A549 (cell line): ENCODE results near the gene ALKBH7. TPM values are rescaled to one million over a fixed set of nuclear protein-coding genes. Genes with fewer than 3 reads are reported as not detected.

Experiments used
- ATAC-seq, 2 experiments: fragments of 200-7000 bp in 1 of 2; fragments of >200 bp in 1 of 2; cut with Nextera tagmentation in 1 of 2; cut with Tn5 transposase in 1 of 2; 3 replicates each; pipeline versions ENCODE4 v1.8.0 to v1.9.1; 2018 to 2020; ENCODE audit warnings: mild to moderate bottlenecking in 1 of 2, moderate library complexity in 1 of 2
- CTCF ChIA-PET: fragments of 300-600 bp; sonication (Branson Sonifier 250); formaldehyde crosslinking; extraction: SDS; loops from one replicate; lab custom pipeline; 2021; ENCODE audit warnings: antibody characterized with exemption, inconsistent platforms; lab: Yijun Ruan, JAX
- POLR2A ChIA-PET: fragments of 350-600 bp; formaldehyde crosslinking; extraction: SDS; loops from one replicate; lab custom pipeline; 2021; ENCODE audit warnings: antibody characterized with exemption, inconsistent platforms; lab: Yijun Ruan, JAX
- DNase-seq, 2 experiments: peaks; one replicate each; pipeline versions ENCODE4 v3.0.0 to v3.0.0-alpha.2; 2011 to 2016; ENCODE audit warnings: low read depth in 1 of 2, low spot score in 1 of 2
- FAIRE-seq: peaks from 2 replicates; lab custom pipeline; 2011; peaks lifted over from hg19 to GRCh38; lab: Jason Lieb, UNC
- H3K27ac ChIP-seq, 2 experiments: fragments of >200 bp; sonication (Bioruptor Twin); formaldehyde crosslinking; 3 replicates each; pipeline ENCODE4 v1.5.1; 2016 to 2017
- H3K4me1 ChIP-seq: fragments of >200 bp; sonication (Bioruptor Twin); formaldehyde crosslinking; 3 replicates; pipeline ENCODE4 v1.6.1; 2016
- H3K4me2 ChIP-seq: fragments of >200 bp; sonication (Bioruptor Twin); formaldehyde crosslinking; 3 replicates; pipeline ENCODE4 v1.6.1; 2016
- H3K4me3 ChIP-seq: fragments of >200 bp; sonication (Bioruptor Twin); formaldehyde crosslinking; 3 replicates; pipeline ENCODE4 v1.5.1; 2016
- H3K9me3 ChIP-seq: fragments of >200 bp; sonication (Bioruptor Twin); formaldehyde crosslinking; 3 replicates; pipeline ENCODE4 v1.6.1; 2016
- BHLHE40 ChIP-seq: IDR thresholded peaks from 2 replicates; pipeline ENCODE4 v1.6.1; 2012; ENCODE audit warnings: low read depth, low read length, inconsistent platforms
- CEBPB ChIP-seq, 2 experiments: fragments of >200 bp in 1 of 2; sonication (Bioruptor Twin) in 1 of 2; formaldehyde crosslinking in 1 of 2; IDR thresholded peaks; 2 replicates each; pipeline ENCODE4 v1.6.1; 2012 to 2016
- CHD2 ChIP-seq: fragments of 150-350 bp; IDR thresholded peaks from 2 replicates; pipeline ENCODE4 v1.6.1; 2014; ENCODE audit warnings: low read length; ENCODE audit not compliant: partially characterized antibody
- CTCF ChIP-seq: fragments of >200 bp; sonication (Bioruptor Twin); formaldehyde crosslinking; IDR thresholded peaks from 3 replicates; pipeline ENCODE4 v1.5.1; 2016
- E2F6 ChIP-seq: IDR thresholded peaks from 2 replicates; pipeline ENCODE4 v1.6.1; 2012; ENCODE audit warnings: low read depth, borderline replicate concordance
- FOSB ChIP-seq: fragments of 250-450 bp; sonication (Bioruptor Pico); IDR thresholded peaks from 2 replicates; pipeline ENCODE4 v1.5.0; 2020; ENCODE audit warnings: mild to moderate bottlenecking, moderate library complexity
- FOXS1 ChIP-seq: fragments of 250-450 bp; sonication (Bioruptor Pico); IDR thresholded peaks from 2 replicates; pipeline ENCODE4 v1.5.0; 2020; ENCODE audit warnings: mild to moderate bottlenecking, moderate library complexity
- HOXB13 ChIP-seq: fragments of 250-450 bp; sonication (Bioruptor Pico); IDR thresholded peaks from 2 replicates; pipeline ENCODE4 v1.5.0; 2020; ENCODE audit warnings: low read depth, mild to moderate bottlenecking, moderate library complexity
- JUN ChIP-seq, 2 experiments: fragments of >200 bp; sonication (Bioruptor Twin); formaldehyde crosslinking; IDR thresholded peaks; 2 replicates in 1 of 2; 3 replicates in 1 of 2; pipeline ENCODE4 v1.6.1; 2016 to 2017
- MAX ChIP-seq: IDR thresholded peaks from 2 replicates; pipeline ENCODE4 v1.6.1; 2012
- MAZ ChIP-seq: fragments of 150-350 bp; IDR thresholded peaks from 2 replicates; pipeline ENCODE4 v1.6.1; 2014; ENCODE audit warnings: antibody characterized with exemption, low read depth, low read length, borderline replicate concordance
- NFE2L2 ChIP-seq: fragments of 150-350 bp; conservative IDR thresholded peaks from 2 replicates; pipeline ENCODE4 v1.6.1; 2014; ENCODE audit warnings: low read length
- PBX3 ChIP-seq: IDR thresholded peaks from 2 replicates; pipeline ENCODE4 v1.6.1; 2012
- RCOR1 ChIP-seq: fragments of 150-350 bp; IDR thresholded peaks from 2 replicates; pipeline ENCODE4 v1.6.1; 2014; ENCODE audit warnings: antibody characterized with exemption, low read length, low read depth
- RFX5 ChIP-seq: fragments of 450-650 bp; IDR thresholded peaks from 2 replicates; pipeline ENCODE4 v1.7.1; 2014; ENCODE audit warnings: antibody characterized with exemption, mild to moderate bottlenecking, moderate library complexity
- SMC3 ChIP-seq: fragments of >200 bp; sonication (Bioruptor Twin); formaldehyde crosslinking; IDR thresholded peaks from 3 replicates; pipeline ENCODE4 v1.6.1; 2018; ENCODE audit warnings: inconsistent platforms
- SREBF2 ChIP-seq: fragments of 450-650 bp; IDR thresholded peaks from 2 replicates; pipeline ENCODE4 v1.6.1; 2014; ENCODE audit warnings: mild to moderate bottlenecking, moderate library complexity
- TFCP2L1 ChIP-seq: fragments of 250-450 bp; sonication (Bioruptor Pico); IDR thresholded peaks from 2 replicates; pipeline ENCODE4 v1.5.0; 2021; ENCODE audit warnings: mild to moderate bottlenecking
- TP53 ChIP-seq: fragments of 250-450 bp; sonication (Bioruptor Pico); IDR thresholded peaks from 2 replicates; pipeline ENCODE4 v1.5.0; 2021; ENCODE audit warnings: mild to moderate bottlenecking, moderate library complexity
- WGBS: methylation state at CpG from one replicate; pipeline ENCODE4 v1.1.6; 2017; ENCODE audit errors: missing lambda C conversion rate; 5-methylcytosine and 5-hydroxymethylcytosine counted together
- polyA plus RNA-seq, 4 experiments: library from polyadenylated mRNA; depleted of rRNA in 3 of 4; stranded (reverse); fragments of >200 nt; fragmentation: RNase III in 1 of 4; extraction: RNeasy Plus Mini Kit Qiagen cat#74134 plus additional on column Dnase treatment in 1 of 4; gene quantifications; 2 replicates in 3 of 4; 3 replicates in 1 of 4; pipeline ENCODE4 v1.2.3, GENCODE V29; 2011 to 2017
- TF ChIP-seq, protein P1 (sequence below): fragments of 200-600 bp; sonication (generic); IDR thresholded peaks from 2 replicates; pipeline ENCODE4 v1.6.1; 2016; ENCODE audit warnings: antibody characterized with exemption, mild to moderate bottlenecking, moderate library complexity

Gene ALKBH7
- polyA plus RNA-seq, 2 of the 4 experiments (the other 2 are of a cell fraction), result 10.2 to 18.1 TPM

DNA sequence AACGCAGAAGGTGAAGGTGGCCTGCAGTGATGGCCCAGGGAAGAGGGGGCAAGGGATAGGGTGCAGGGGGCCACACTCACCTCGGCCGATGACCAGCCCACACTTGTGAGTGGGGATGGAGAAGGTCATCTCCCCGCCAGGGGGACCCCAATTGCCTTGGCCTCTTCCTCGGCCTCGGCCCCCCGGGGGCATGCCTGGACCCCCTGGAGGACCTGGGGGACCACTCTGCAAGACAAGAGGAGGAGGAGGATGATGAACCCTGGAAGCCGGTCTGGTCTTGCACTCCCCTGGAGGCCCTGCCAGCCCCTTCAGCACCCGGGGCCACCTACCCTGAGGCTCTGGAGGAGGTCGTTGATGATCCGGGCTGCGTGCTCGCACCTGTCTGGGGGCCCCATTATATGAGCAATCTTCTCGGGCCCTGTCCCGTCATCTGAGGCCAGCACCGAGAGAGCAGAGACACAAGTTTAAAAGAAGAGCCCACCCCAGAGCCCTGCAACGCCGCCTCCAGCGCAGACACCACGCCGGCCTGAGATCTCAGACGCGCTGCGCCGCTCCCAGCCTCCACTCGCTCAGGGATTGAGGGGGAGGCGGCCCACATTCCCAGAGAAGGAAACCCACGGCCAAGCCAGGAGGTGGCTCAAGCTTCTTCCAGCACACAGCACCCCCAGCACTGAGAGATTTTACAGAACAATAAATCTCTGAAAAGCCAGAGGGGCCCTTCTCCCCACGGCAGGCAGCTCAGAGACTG lies 44.2 kb downstream of the ALKBH7 start:
- no peak overlapping the region for H3K27ac ChIP-seq
- no peak overlapping the region for H3K4me3 ChIP-seq
- ChIA-PET CTCF (interaction anchor here (0.7 to 1.3 kb wide), 4 partner anchors 13 to 582 kb away, joined by 3 to 4 read pairs (median 3); partner anchors contain the start of gene SLC25A41), POLR2A (no interaction called here)
- H3K9me3 ChIP-seq, result no peaks in the 10 kb centered on the region
- FAIRE-seq (no peak), ATAC-seq (no peak), DNase-seq (no peak)
- no peak overlapping the region for H3K4me2 ChIP-seq
- 93% methylated on average over 18 of the region's 29 CpGs for WGBS
- no peak for TF ChIP-seq MAX
- no peak for TF ChIP-seq RFX5
- no peak for TF ChIP-seq CEBPB (IDR thresholded peaks at IDR 0.05)
- no peak for TF ChIP-seq SMC3
- TF ChIP-seq CHD2, result no peak
- no peak for TF ChIP-seq MAZ
- TF ChIP-seq, protein P1, sequence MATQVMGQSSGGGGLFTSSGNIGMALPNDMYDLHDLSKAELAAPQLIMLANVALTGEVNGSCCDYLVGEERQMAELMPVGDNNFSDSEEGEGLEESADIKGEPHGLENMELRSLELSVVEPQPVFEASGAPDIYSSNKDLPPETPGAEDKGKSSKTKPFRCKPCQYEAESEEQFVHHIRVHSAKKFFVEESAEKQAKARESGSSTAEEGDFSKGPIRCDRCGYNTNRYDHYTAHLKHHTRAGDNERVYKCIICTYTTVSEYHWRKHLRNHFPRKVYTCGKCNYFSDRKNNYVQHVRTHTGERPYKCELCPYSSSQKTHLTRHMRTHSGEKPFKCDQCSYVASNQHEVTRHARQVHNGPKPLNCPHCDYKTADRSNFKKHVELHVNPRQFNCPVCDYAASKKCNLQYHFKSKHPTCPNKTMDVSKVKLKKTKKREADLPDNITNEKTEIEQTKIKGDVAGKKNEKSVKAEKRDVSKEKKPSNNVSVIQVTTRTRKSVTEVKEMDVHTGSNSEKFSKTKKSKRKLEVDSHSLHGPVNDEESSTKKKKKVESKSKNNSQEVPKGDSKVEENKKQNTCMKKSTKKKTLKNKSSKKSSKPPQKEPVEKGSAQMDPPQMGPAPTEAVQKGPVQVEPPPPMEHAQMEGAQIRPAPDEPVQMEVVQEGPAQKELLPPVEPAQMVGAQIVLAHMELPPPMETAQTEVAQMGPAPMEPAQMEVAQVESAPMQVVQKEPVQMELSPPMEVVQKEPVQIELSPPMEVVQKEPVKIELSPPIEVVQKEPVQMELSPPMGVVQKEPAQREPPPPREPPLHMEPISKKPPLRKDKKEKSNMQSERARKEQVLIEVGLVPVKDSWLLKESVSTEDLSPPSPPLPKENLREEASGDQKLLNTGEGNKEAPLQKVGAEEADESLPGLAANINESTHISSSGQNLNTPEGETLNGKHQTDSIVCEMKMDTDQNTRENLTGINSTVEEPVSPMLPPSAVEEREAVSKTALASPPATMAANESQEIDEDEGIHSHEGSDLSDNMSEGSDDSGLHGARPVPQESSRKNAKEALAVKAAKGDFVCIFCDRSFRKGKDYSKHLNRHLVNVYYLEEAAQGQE, result no peak
- TF ChIP-seq TFCP2L1 (CRISPR knock-in tag), result no peak
- TF ChIP-seq BHLHE40, result no peak
- no peak for TF ChIP-seq SREBF2
- no peak for TF ChIP-seq PBX3
- TF ChIP-seq FOSB, result no peak
- TF ChIP-seq JUN (IDR thresholded peaks at IDR 0.05), result no peak
- TF ChIP-seq E2F6, result no peak
- TF ChIP-seq HOXB13 (CRISPR knock-in tag), result no peak
- no peak for TF ChIP-seq RCOR1
- no peak for TF ChIP-seq FOXS1 (CRISPR knock-in tag)
- TF ChIP-seq CTCF, result no peak
- no peak for TF ChIP-seq NFE2L2
- no peak for TF ChIP-seq TP53 (CRISPR knock-in tag)
- peaks cover under 1% of the 10 kb centered on the region; the same call in 1 of the 3 replicates for H3K4me1 ChIP-seq
